H1 (cell line): ENCODE results near the gene WDR38. TPM values are rescaled to one million over a fixed set of nuclear protein-coding genes. Genes with fewer than 3 reads are reported as not detected.
A peak's percentile ranks its signal among the peaks of the same experiment; 100 is the strongest.

Source experiments
- CTCF ChIA-PET: fragments of 300-600 bp; sonication (Branson Sonifier 250); formaldehyde crosslinking; loops from one replicate; lab custom pipeline; 2021; ENCODE audit not compliant: partially characterized antibody; lab: Charles Lee
- POLR2A ChIA-PET: fragments of 300-600 bp; sonication (Branson Sonifier 250); formaldehyde crosslinking; loops from one replicate; lab custom pipeline; 2021; ENCODE audit warnings: inconsistent platforms; ENCODE audit not compliant: partially characterized antibody; lab: Charles Lee
- DNase-seq, 2 experiments: peaks; one replicate each; pipeline versions ENCODE4 v3.0.0 to v3.0.0-alpha.2; 2010 to 2022; ENCODE audit warnings: low spot score in 2 of 2, low read depth in 1 of 2, mixed read lengths in 1 of 2
- FAIRE-seq: peaks from 2 replicates; lab custom pipeline; 2011; peaks lifted over from hg19 to GRCh38; lab: Jason Lieb, UNC
- H2AFZ ChIP-seq: 2 replicates; pipeline ENCODE4 v1.8.1; 2012; ENCODE audit warnings: low read length, inconsistent platforms
- H2AK5ac ChIP-seq: 2 replicates; pipeline ENCODE4 v1.6.1; 2013; ENCODE audit warnings: low read depth, low read length
- H2BK120ac ChIP-seq: replicated peaks from 2 replicates; pipeline ENCODE3; 2013; ENCODE audit warnings: low read depth, low read length, inconsistent platforms
- H2BK12ac ChIP-seq: 2 replicates; pipeline ENCODE4 v1.6.1; 2013; ENCODE audit warnings: low read depth, low read length
- H2BK15ac ChIP-seq: 2 replicates; pipeline ENCODE4 v1.6.1; 2013; ENCODE audit warnings: low read length
- H2BK20ac ChIP-seq: 2 replicates; pipeline ENCODE4 v1.6.1; 2013; ENCODE audit warnings: low read length
- H2BK5ac ChIP-seq: 2 replicates; pipeline ENCODE4 v1.6.1; 2013; ENCODE audit warnings: low read depth, low read length
- H3K14ac ChIP-seq: 2 replicates; pipeline ENCODE4 v1.6.1; 2013; ENCODE audit warnings: inconsistent platforms; ENCODE audit not compliant: insufficient read length
- H3K18ac ChIP-seq: 2 replicates; pipeline ENCODE4 v1.6.1; 2013; ENCODE audit warnings: low read length; ENCODE audit errors: extremely low read depth
- H3K23ac ChIP-seq: 2 replicates; pipeline ENCODE4 v1.6.1; 2013; ENCODE audit warnings: inconsistent platforms; ENCODE audit not compliant: insufficient read length
- H3K23me2 ChIP-seq: 2 replicates; pipeline ENCODE4 v1.6.1; 2013; ENCODE audit warnings: low read depth, low read length
- H3K27ac ChIP-seq: 2 replicates; pipeline ENCODE4 v1.6.1; 2011; ENCODE audit warnings: low read depth, low read length, inconsistent platforms
- H3K27me3 ChIP-seq, 4 experiments: replicated peaks in 1 of 4; 1 replicate in 1 of 4; 2 replicates in 3 of 4; pipeline versions ENCODE4 v1.6.1 to v1.8.1; 2011 to 2013; ENCODE audit warnings: low read length in 3 of 4, mild to moderate bottlenecking in 3 of 4, inconsistent platforms in 2 of 4, mixed read lengths in 2 of 4, moderate library complexity in 1 of 4; ENCODE audit not compliant: control insufficient read depth in 3 of 4, insufficient read depth in 3 of 4; ENCODE audit errors: extremely low read depth in 1 of 4
- H3K36me3 ChIP-seq, 4 experiments: 2 replicates each; pipeline versions ENCODE4 v1.6.1 to v1.8.1; 2011 to 2013; ENCODE audit warnings: mild to moderate bottlenecking in 4 of 4, low read length in 3 of 4, moderate library complexity in 2 of 4, control low read depth in 1 of 4, inconsistent platforms in 1 of 4; ENCODE audit not compliant: insufficient read depth in 4 of 4, control insufficient read depth in 2 of 4
- H3K4ac ChIP-seq: replicated peaks from 2 replicates; pipeline ENCODE3; 2013; ENCODE audit warnings: low read length, low read depth, mixed read lengths, inconsistent platforms; ENCODE audit not compliant: insufficient read length
- H3K4me1 ChIP-seq, 4 experiments: replicated peaks in 1 of 4; 1 replicate in 1 of 4; 2 replicates in 3 of 4; pipeline versions ENCODE4 v1.6.1 to v1.8.1; 2011 to 2013; ENCODE audit warnings: low read length in 3 of 4, inconsistent platforms in 2 of 4, mixed read lengths in 1 of 4; ENCODE audit not compliant: insufficient read depth in 4 of 4, control insufficient read depth in 3 of 4
- H3K4me2 ChIP-seq, 2 experiments: 2 replicates each; pipeline versions ENCODE4 v1.6.1 to v1.8.1; 2011 to 2013; ENCODE audit warnings: low read depth in 2 of 2, low read length in 2 of 2, control low read depth in 1 of 2, inconsistent platforms in 1 of 2, mild to moderate bottlenecking in 1 of 2; ENCODE audit not compliant: insufficient read depth in 1 of 2
- H3K4me3 ChIP-seq, 4 experiments: fragments of 200-600, 300-600 bp in 1 of 4; sonication (generic), shearing (Covaris generic), sonication (Bioruptor Twin) in 1 of 4; 2 replicates each; pipeline versions ENCODE4 v1.5.1 to v1.8.1; 2011 to 2016; ENCODE audit warnings: low read length in 4 of 4, low read depth in 3 of 4, control low read depth in 2 of 4, inconsistent platforms in 2 of 4, mild to moderate bottlenecking in 2 of 4, mixed read lengths in 1 of 4, moderate library complexity in 1 of 4; ENCODE audit not compliant: insufficient read depth in 2 of 4; ENCODE audit errors: extremely low read depth in 1 of 4
- H3K56ac ChIP-seq: replicated peaks from 2 replicates; pipeline ENCODE3; 2013; ENCODE audit warnings: low read depth, mild to moderate bottlenecking, mixed read lengths, low read length, inconsistent platforms; ENCODE audit not compliant: insufficient read length
- H3K79me1 ChIP-seq: 2 replicates; pipeline ENCODE4 v1.6.1; 2013; ENCODE audit warnings: low read depth, low read length, control low read depth
- H3K79me2 ChIP-seq, 2 experiments: 2 replicates each; pipeline versions ENCODE4 v1.6.1 to v1.8.1; 2012 to 2013; ENCODE audit warnings: low read length in 2 of 2, mild to moderate bottlenecking in 2 of 2, inconsistent platforms in 1 of 2; ENCODE audit not compliant: insufficient read depth in 2 of 2, control insufficient read depth in 1 of 2
- H3K9ac ChIP-seq, 4 experiments: replicated peaks in 1 of 4; 1 replicate in 1 of 4; 2 replicates in 3 of 4; pipeline versions ENCODE4 v1.6.1 to v1.8.1; 2011 to 2013; ENCODE audit warnings: low read depth in 3 of 4, low read length in 3 of 4, control low read depth in 2 of 4, mild to moderate bottlenecking in 2 of 4, moderate library complexity in 2 of 4, inconsistent platforms in 1 of 4; ENCODE audit errors: extremely low read depth in 1 of 4
- H3K9me3 ChIP-seq, 2 experiments: 2 replicates each; pipeline versions ENCODE4 v1.6.1 to v1.8.1; 2012 to 2013; ENCODE audit warnings: mild to moderate bottlenecking in 2 of 2, moderate library complexity in 2 of 2, control low read depth in 1 of 2, inconsistent platforms in 1 of 2, low read depth in 1 of 2, low read length in 1 of 2, mixed read lengths in 1 of 2; ENCODE audit not compliant: insufficient read depth in 2 of 2
- H4K20me1 ChIP-seq, 2 experiments: replicated peaks in 1 of 2; 2 replicates each; pipeline versions ENCODE3 to v1.8.1; 2011 to 2013; ENCODE audit warnings: inconsistent platforms in 2 of 2, low read length in 2 of 2, mild to moderate bottlenecking in 1 of 2; ENCODE audit not compliant: insufficient read depth in 2 of 2, control insufficient read depth in 1 of 2
- H4K5ac ChIP-seq: 2 replicates; pipeline ENCODE4 v1.6.1; 2013; ENCODE audit warnings: low read length, low read depth, mixed read lengths, inconsistent platforms; ENCODE audit not compliant: insufficient read length
- H4K8ac ChIP-seq: 2 replicates; pipeline ENCODE4 v1.8.0; 2013; ENCODE audit warnings: mild to moderate bottlenecking, moderate library complexity, low read length, inconsistent platforms; ENCODE audit not compliant: insufficient read depth; ENCODE audit errors: extremely low read depth
- H4K91ac ChIP-seq: replicated peaks from 2 replicates; pipeline ENCODE3; 2013; ENCODE audit warnings: low read length, mixed read lengths, inconsistent platforms; ENCODE audit not compliant: insufficient read length
- EZH2 ChIP-seq: fragments of 200-600 bp; sonication (generic); IDR thresholded peaks from 2 replicates; pipeline ENCODE4 v1.7.1; 2012; ENCODE audit warnings: low read depth, mild to moderate bottlenecking, moderate library complexity, low read length, inconsistent platforms; ENCODE audit not compliant: severe bottlenecking
- GTF2F1 ChIP-seq: IDR thresholded peaks from 2 replicates; pipeline ENCODE4 v1.6.1; 2012; ENCODE audit warnings: low read depth, low read length, improper control_type of control experiment, borderline replicate concordance
- KDM1A ChIP-seq: fragments of 200-600, 300-600 bp; sonication (generic); IDR thresholded peaks from 2 replicates; pipeline ENCODE4 v1.7.1; 2016; ENCODE audit warnings: mild to moderate bottlenecking, low read length, borderline replicate concordance
- POLR2AphosphoS5 ChIP-seq: IDR thresholded peaks from 2 replicates; pipeline ENCODE4 v1.6.1; 2011; ENCODE audit warnings: low read depth, low read length
- TAF1 ChIP-seq: IDR thresholded peaks from 2 replicates; pipeline ENCODE4 v1.6.1; 2011; ENCODE audit warnings: mild to moderate bottlenecking, low read depth, low read length
- WGBS, 2 experiments: shearing (Covaris generic) in 1 of 2; methylation state at CpG; one replicate each; pipeline versions ENCODE4 v1.1.6 to v1.1.7; 2013 to 2015; ENCODE audit warnings: low lambda C conversion rate in 2 of 2, mixed read lengths in 2 of 2, inconsistent platforms in 1 of 2, low coverage in 1 of 2, missing lambda C conversion rate in 1 of 2; ENCODE audit not compliant: insufficient replicate concordance in 2 of 2, insufficient coverage in 1 of 2, insufficient read length in 1 of 2; ENCODE audit errors: extremely low coverage in 1 of 2, missing lambda C conversion rate in 1 of 2; 5-methylcytosine and 5-hydroxymethylcytosine counted together
- polyA plus RNA-seq, 7 experiments: library from polyadenylated mRNA; depleted of rRNA in 3 of 7; stranded (reverse) in 5 of 7; unstranded in 2 of 7; fragments of >200 nt in 5 of 7; fragments of 200-250 nt in 2 of 7; gene quantifications; 1 replicate in 5 of 7; 2 replicates in 1 of 7; 4 replicates in 1 of 7; pipeline versions ENCODE4 v1.2.1 to v1.2.3, GENCODE V29; 2011 to 2013; ENCODE audit warnings: missing spikeins in 2 of 7, mixed read lengths in 2 of 7
- total RNA-seq: library from RNA; stranded (reverse); fragmentation: NEBNext Ultra II Directional; extraction: Animal tissue kit (Norgen Biotek cat#: 25700); gene quantifications from 2 replicates; pipeline ENCODE4 v1.2.1, GENCODE V29; 2021
- TF ChIP-seq, protein P1 (sequence below): IDR thresholded peaks from 2 replicates; pipeline ENCODE4 v1.6.1; 2011; ENCODE audit warnings: low read length, improper control_type of control experiment
- TF ChIP-seq, protein P2 (sequence below): IDR thresholded peaks from 2 replicates; pipeline ENCODE4 v1.6.1; 2012; ENCODE audit warnings: low read length, inconsistent platforms

Gene WDR38
- total and polyA plus RNA-seq, 2 of the 8 experiments (the other 6 are each of a cell fraction or from before 2014, with no cell fraction given) = not detected

DNA sequence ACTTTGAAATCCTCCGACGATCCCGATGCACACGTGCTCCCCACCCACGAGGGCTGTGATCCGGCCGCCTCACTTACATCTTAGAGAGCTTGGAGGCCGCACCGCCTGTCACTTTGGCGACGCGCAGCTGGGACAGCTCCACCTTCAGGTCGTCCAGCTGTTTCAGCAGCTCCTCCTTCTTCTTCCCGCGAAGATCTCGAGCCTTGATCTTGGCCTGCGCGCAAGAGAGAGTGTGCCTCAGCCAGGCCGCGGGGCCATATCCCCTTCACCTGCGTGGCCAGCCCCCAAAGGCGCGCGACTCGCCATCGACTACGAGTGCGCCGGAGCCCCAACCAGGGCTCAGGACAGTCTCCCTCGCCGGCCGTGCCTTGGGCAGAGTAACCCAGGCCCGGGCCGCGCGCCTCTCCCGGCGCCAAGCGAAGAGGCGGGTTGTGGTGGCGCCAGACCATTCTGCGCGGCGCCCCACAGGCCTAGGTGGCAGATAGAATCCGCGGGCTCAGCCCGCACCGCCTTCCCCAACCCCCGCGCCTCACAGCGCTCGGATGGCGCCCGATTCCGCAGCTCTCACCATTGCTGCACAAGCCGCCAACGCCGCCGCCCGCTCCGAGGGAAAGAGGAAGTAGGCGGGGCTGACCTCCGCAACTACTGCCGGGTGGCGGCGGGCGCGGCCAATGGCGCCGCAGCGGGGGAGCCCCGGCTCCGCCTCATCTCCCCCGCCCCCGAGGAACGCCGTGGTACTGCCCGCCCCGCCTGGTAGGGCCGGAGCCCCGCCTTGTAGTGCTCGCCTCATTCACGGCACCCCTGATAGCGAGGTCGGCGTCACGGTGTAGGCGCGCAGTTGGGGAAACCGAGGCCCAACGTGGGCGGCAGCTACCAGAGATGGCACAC lies 8.3 kb downstream of the WDR38 start, which contains the start of the genes ARPC5L and RPL35:
TSS of gene ARPC5L (plus strand) at position 789 of the 888 bp plus-strand sequence. CDS start 7,161 bp downstream, outside the sequence.
TSS of gene RPL35 (minus strand) at position 616 of the 888 bp plus-strand sequence. CDS start at position 571, 45 bp downstream.
- Histone ChIP-seq H4K91ac (peak within 1 kb of the TSS; percentile 77), H3K36me3 (peaks cover 36 to 46% (median 40%) of the 10 kb centered on the region in 4 experiments), H3K4ac (peak within 1 kb of the TSS; percentile 98), H2BK20ac (no peak within 1 kb of the TSS), H3K18ac (peak within 1 kb of the TSS; percentile 97), H4K5ac (peak within 1 kb of the TSS; percentile 88), H3K23me2 (peaks cover 7% of the 10 kb centered on the region), H3K4me3 (peak within 1 kb of the TSS; percentile 86 to 97 (median 96)), H4K8ac (peak within 1 kb of the TSS; percentile 99), H3K9ac (peak within 1 kb of the TSS; percentile 94 to 97 (median 96)), H2BK5ac (peak within 1 kb of the TSS; percentile 94), H2AFZ (peak within 1 kb of the TSS; percentile 94; the same call in 1 of the 2 replicates), H3K4me1 (peaks cover 0 to 10% (median 8%) of the 10 kb centered on the region in 4 experiments; a peak in 5 of 7 replicates), H3K27ac (peak within 1 kb of the TSS; percentile 89), H3K4me2 (peak within 1 kb of the TSS; percentile 86 to 88), H3K23ac (no peak within 1 kb of the TSS), H3K56ac (peak within 1 kb of the TSS; percentile 60), H2BK12ac (peak within 1 kb of the TSS; percentile 22; the same call in 1 of the 2 replicates), H2AK5ac (peak within 1 kb of the TSS; percentile 87; the same call in 1 of the 2 replicates), H4K20me1 (peaks cover 34 to 39% of the 10 kb centered on the region in 2 experiments), H3K27me3 (no peaks in the 10 kb centered on the region), H3K79me1 (peaks cover 10% of the 10 kb centered on the region), H2BK120ac (no peak within 1 kb of the TSS), H3K14ac (no peak within 1 kb of the TSS), H2BK15ac (peak within 1 kb of the TSS; percentile 50; the same call in 1 of the 2 replicates), H3K79me2 (peaks cover 16 to 33% of the 10 kb centered on the region in 2 experiments), H3K9me3 (no peaks in the 10 kb centered on the region)
- FAIRE-seq (no peak), DNase-seq (peak in 1 of 2 experiments; percentile 94)
- 0% methylated on average over 50 of the region's 92 CpGs; no CpG with 5 or more reads in 1 of the 2 experiments for WGBS, 2 experiments
- ChIA-PET CTCF (interaction anchor here (0.8 to 42.1 kb wide), 12 partner anchors 8 to 244 kb away, joined by 3 to 1529 read pairs (median 4); partner anchors contain the start of genes NR6A1, OLFML2A and WDR38), POLR2A (interaction anchor here (0.6 to 25.5 kb wide), 47 partner anchors 9 to 826 kb away, joined by 3 to 573 read pairs (median 4); partner anchors contain the start of genes HSPA5, NR6A1, OLFML2A and WDR38)
- TF ChIP-seq POLR2AphosphoS5 (peak; percentile 94), KDM1A (no peak), GTF2F1 (peak; percentile 87; the same call in 1 of the 2 replicates), TAF1 (peak; percentile 99), EZH2 (no peak)
- TF ChIP-seq, protein P1, sequence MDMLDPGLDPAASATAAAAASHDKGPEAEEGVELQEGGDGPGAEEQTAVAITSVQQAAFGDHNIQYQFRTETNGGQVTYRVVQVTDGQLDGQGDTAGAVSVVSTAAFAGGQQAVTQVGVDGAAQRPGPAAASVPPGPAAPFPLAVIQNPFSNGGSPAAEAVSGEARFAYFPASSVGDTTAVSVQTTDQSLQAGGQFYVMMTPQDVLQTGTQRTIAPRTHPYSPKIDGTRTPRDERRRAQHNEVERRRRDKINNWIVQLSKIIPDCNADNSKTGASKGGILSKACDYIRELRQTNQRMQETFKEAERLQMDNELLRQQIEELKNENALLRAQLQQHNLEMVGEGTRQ = peak; percentile 44
- TF ChIP-seq, protein P2, sequence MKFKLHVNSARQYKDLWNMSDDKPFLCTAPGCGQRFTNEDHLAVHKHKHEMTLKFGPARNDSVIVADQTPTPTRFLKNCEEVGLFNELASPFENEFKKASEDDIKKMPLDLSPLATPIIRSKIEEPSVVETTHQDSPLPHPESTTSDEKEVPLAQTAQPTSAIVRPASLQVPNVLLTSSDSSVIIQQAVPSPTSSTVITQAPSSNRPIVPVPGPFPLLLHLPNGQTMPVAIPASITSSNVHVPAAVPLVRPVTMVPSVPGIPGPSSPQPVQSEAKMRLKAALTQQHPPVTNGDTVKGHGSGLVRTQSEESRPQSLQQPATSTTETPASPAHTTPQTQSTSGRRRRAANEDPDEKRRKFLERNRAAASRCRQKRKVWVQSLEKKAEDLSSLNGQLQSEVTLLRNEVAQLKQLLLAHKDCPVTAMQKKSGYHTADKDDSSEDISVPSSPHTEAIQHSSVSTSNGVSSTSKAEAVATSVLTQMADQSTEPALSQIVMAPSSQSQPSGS = no peak
